Duodenal mucosa (tissue), 2 donors: ENCODE results near the gene ZNF273.
A peak's percentile ranks its signal among the peaks of the same experiment; 100 is the strongest.

Experiments
- H3K27ac ChIP-seq: one replicate; pipeline ENCODE4 v1.7.0; 2013; ENCODE audit warnings: low read depth, low read length
- H3K27me3 ChIP-seq, 2 donors: one replicate each; pipeline ENCODE4 v1.7.0; 2013; ENCODE audit warnings: low read length in 2 of 2, control low read depth in 1 of 2; ENCODE audit not compliant: insufficient read depth in 2 of 2, control insufficient read depth in 1 of 2
- H3K36me3 ChIP-seq, 2 donors: one replicate each; pipeline ENCODE4 v1.7.0; 2013; ENCODE audit warnings: low read length in 2 of 2, control low read depth in 1 of 2; ENCODE audit not compliant: insufficient read depth in 2 of 2, control insufficient read depth in 1 of 2
- H3K4me1 ChIP-seq, 2 donors: one replicate each; pipeline ENCODE4 v1.7.0; 2013; ENCODE audit warnings: low read length in 2 of 2, control low read depth in 1 of 2; ENCODE audit not compliant: insufficient read depth in 2 of 2, control insufficient read depth in 1 of 2
- H3K4me3 ChIP-seq, 2 donors: one replicate each; pipeline ENCODE4 v1.7.0; 2013; ENCODE audit warnings: low read length in 2 of 2, low read depth in 1 of 2
- H3K9ac ChIP-seq, 2 donors: one replicate each; pipeline ENCODE4 v1.7.0; 2013; ENCODE audit warnings: low read length in 2 of 2, low read depth in 1 of 2
- H3K9me3 ChIP-seq, 2 donors: one replicate each; pipeline ENCODE4 v1.7.0; 2013; ENCODE audit warnings: low read length in 2 of 2, control low read depth in 1 of 2; ENCODE audit not compliant: control insufficient read depth in 1 of 2

ZNF273 gene

DNA sequence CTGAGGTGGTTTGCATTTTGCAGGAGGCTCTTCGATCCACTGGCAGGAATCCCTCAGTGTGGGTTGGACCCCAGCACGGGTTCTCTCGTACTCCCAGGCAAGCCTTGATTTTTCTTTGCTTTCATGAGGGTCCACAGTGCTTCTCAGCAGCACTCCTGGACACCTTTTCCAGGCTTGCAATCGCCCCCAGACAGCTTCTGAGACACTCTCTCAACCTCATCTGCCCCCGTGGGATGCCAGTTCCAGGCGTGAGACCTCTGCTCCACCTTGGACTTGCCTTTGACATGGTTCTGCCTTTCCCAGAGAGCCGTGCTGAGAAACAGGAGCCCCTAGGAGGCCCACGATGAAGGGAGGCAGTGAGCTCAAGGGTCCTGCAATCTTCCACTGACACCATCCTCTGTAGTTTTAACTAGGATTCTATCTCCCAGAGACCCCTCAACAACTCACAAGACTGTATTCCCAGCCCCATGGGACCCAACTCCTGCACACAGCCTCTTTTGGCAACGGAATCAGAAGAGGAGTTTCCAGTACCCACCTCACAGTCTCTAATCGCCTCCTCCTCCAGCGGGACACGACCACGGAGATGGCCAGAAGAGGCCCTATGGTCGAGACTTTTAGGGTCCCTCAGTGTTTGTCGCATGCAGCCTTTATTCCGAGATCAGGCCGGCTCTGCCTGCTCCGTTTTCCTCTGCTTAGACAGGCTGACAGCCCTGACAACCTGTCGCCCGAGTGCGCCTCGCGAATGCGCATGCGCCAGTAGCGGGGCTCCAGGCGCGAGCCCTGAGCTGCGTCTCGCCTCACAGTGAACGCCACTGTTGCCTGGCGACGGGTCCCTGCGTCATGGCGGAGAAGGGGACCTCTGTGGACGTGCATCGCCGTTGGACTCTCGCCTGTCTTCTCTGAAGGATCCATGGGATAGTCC is 26.0 kb upstream of the ZNF273 start:
- peaks cover 0 to 26% of the 10 kb centered on the region in 2 donors for H3K9me3 ChIP-seq
- peak overlapping the region in 1 of 2 donors; percentile 10 for H3K4me3 ChIP-seq
- H3K9ac ChIP-seq: no peak overlapping the region
- no peaks in the 10 kb centered on the region for H3K27me3 ChIP-seq
- H3K27ac ChIP-seq: no peak overlapping the region
- no peaks in the 10 kb centered on the region for H3K36me3 ChIP-seq
- no peaks in the 10 kb centered on the region for H3K4me1 ChIP-seq

DNA sequence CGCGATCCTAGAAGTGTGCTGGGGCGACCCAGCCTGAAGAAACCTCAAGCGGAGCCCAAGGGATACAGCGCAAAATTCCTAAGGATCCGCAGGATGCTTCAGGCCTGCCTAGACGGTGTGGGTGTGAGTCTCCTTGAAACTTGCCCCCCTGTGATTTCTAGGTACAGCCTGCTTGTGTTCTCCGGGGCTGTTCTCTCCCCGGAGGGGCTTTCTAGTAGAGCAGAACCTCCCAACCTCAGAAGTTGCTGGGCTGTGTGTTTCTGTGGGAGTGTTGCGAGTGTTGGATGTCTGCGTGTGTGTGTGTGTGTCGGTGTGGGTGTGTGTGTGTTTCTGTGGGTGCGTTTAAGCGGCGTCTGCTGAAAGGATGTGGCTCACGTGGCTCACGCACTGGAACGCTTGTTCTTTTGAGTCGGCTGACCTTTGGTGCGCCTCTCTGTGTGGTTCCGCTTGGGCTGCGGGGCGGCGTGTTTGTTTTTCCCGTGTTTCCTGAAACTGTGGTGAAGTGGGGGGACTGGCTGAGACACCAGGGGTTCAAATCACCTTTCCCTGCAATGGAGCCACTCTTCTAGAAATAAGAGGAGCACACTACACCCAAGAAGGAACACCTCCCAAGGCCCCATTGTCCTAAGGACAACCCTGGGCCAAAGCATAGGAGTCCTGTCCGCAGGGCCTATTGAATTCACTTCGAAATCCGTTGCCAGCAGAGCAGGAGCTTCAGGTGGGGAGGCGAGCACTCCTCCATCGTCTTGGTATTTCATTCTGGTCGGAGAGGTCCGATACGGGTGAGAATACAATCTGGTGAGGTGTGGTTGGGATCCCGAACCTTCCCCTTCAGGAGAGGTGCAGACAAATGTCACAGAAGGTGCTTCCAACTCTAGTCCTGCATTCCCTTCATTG is 25.1 kb upstream of the ZNF273 start:
- Histone ChIP-seq H3K9ac (no peak overlapping the region), H3K4me1 (no peaks in the 10 kb centered on the region), H3K4me3 (peak overlapping the region in 1 of 2 donors; percentile 10), H3K27ac (no peak overlapping the region), H3K36me3 (no peaks in the 10 kb centered on the region), H3K9me3 (peaks cover 0 to 26% of the 10 kb centered on the region in 2 donors), H3K27me3 (no peaks in the 10 kb centered on the region)

DNA sequence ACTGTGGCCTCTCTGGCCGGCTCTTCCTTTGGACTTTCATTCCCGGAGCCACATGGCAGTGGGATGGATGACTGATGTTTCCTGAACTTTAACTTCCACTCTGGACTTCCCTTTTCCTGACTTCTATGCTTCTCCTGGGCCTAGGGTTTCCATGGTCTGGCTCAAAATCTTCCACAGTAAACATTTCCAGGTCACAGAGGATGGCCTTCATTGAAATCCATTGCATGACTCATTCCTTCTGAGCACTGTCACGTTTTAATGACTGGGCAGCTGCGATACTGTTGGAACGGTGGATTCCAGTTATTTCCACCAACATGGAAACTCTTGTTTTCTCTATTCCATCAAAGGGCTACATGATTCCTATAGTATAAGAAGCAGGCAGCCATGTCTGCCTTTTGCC is 24.4 kb upstream of the ZNF273 start:
- Histone ChIP-seq H3K4me3 (no peak overlapping the region), H3K9ac (no peak overlapping the region), H3K27ac (no peak overlapping the region), H3K27me3 (peaks cover 0 to 5% of the 10 kb centered on the region in 2 donors), H3K4me1 (no peaks in the 10 kb centered on the region), H3K36me3 (no peaks in the 10 kb centered on the region), H3K9me3 (peaks cover 0 to 26% of the 10 kb centered on the region in 2 donors)

DNA sequence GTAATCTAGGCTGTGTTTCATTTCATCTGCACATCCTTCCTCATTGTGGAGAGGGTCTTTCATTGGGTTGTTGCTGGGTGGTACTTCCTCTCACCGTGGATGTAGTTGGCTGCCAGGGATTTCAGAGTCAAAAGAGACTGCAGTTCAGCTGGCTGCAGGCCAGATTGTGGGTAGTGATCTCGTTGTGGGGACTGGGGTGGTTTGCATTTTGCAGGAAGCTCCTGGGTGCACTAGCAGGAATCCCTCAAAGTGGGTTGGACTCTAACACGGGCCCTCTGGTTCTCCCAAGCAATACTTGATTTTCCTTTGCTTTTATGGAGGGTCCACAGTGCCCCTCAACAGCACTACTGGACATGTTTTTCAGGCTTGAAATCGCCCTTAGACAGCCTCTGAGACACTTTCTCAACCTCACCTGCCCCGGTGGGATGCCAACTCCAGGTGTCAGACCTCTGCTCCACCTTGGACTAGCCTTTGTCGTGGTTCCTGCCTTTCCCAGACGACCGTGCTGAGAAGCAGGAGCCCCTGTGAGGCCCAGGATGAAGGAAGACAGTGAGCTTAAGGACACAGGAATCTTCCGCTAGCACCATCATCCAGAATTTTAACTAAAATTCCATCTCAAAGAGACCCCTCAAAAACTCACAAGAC is 23.9 kb upstream of the ZNF273 start:
- H3K27ac ChIP-seq: no peak overlapping the region
- peaks cover 0 to 26% of the 10 kb centered on the region in 2 donors for H3K9me3 ChIP-seq
- H3K4me1 ChIP-seq: no peaks in the 10 kb centered on the region
- H3K27me3 ChIP-seq: peaks cover 0 to 8% of the 10 kb centered on the region in 2 donors
- H3K4me3 ChIP-seq: no peak overlapping the region
- H3K36me3 ChIP-seq: no peaks in the 10 kb centered on the region
- H3K9ac ChIP-seq: no peak overlapping the region

DNA sequence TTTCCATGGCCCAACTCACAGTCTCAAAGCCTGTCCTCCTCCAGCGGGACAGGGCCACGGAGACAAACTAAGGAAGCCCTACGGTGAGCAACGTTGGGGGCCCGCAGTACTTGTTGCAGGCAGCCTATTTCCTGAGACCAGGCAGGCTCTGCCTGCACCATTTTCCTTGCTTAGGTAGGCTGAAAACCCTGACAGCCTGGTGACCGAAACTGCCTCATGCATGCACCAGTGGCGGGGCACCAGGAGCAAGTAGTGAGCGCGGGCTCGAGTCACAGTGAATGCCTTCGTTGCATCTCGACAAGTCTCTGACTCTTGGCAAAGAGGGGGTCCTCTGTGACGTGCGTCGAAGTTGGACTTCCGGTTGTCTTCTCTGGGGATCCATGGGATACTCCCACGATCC is 23.3 kb upstream of the ZNF273 start:
- H3K27me3 ChIP-seq: peaks cover 0 to 8% of the 10 kb centered on the region in 2 donors
- no peaks in the 10 kb centered on the region for H3K36me3 ChIP-seq
- H3K9ac ChIP-seq: no peak overlapping the region
- peaks cover 0 to 24% of the 10 kb centered on the region in 2 donors for H3K9me3 ChIP-seq
- H3K4me3 ChIP-seq: no peak overlapping the region
- no peaks in the 10 kb centered on the region for H3K4me1 ChIP-seq
- no peak overlapping the region for H3K27ac ChIP-seq

DNA sequence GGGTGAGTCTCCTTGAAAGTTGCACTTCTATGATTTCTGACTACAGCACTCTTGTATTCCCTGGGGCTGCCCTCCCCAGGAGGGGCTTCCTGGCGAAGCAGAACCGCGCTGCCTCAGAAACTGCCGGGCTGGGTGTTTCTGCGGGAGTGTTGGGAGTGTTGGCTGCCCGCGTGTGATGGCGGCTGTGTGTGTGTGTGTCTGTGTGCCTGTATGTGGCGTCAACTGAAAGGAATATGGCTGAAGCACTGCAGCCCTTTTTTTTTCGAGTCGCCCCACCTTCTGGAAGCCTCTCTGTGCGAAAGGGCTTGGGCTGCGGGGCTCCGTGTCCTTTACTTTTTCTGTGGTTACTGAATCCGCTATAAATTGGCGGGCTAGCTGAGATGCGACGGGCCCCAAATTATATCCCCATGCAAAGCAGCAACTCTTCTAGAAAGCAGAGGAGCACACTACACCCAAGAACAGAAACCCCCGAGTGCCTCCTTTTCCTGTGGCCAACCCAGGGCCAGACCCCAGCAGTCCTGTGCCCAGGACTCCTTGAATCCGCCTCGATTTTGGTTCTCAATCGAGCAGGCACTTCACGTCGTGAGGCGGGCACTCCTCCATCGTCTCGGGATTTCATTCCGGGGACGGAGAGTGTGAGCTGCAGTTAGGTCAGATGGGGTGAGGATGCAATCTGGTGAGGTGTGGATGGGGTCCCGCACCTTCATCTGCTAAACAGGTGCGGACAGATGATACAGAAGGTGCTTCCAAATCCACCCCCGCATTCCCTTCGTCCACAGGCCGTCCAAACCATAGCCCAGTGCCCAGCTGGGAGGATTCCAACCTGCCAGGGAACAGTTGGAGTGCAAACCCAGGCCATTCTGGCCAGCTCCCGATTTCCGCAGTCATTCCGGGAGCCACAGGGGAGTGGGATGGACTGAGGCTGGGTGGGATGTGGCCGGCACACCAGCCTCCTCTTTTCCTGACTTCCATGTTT is 22.5 kb upstream of the ZNF273 start:
- Histone ChIP-seq H3K9me3 (peaks cover 0 to 22% of the 10 kb centered on the region in 2 donors), H3K4me3 (no peak overlapping the region), H3K9ac (no peak overlapping the region), H3K36me3 (no peaks in the 10 kb centered on the region), H3K27me3 (peaks cover 0 to 8% of the 10 kb centered on the region in 2 donors), H3K4me1 (no peaks in the 10 kb centered on the region), H3K27ac (no peak overlapping the region)

DNA sequence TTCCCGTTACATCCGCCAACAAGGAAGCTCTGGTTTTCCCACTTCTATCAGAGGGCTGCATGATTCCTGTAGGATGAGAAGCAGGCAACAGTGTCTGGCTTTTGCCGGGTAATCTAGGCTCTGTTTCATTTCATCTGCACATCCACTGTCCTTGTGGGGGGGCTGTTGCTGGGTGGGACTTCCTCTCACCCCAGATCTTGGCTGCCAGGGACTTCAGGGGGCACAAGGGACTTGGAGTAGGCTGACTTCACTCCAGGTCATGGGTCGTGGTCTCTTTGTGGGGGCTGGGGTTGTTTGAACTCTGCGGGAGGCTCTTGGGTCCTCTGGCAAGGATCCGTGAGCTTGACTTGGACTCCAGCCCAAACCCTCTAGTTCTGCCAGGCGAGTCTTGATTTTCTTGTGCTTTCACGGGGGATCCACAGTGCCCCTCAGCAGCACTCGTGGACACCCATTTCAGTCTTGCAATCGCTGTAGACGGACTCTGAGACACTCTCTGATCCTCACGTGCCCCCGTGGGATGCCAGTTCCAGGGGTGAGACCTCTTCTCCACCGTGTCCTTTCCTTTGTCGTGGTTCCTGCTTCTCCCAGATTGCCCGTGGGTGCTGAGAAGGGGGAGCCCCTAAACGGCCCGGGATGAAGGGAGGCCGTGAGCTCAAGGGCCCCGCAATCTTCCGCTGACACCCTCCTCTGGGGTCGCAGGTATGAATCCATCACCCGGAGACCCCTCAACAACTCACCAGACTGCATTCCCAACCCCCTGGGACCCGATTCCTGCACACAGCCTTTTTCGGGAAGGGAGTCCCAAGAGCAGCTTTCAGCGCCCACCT is 21.4 kb upstream of the ZNF273 start:
- Histone ChIP-seq H3K4me3 (no peak overlapping the region), H3K9ac (no peak overlapping the region), H3K27ac (no peak overlapping the region), H3K4me1 (no peaks in the 10 kb centered on the region), H3K9me3 (peaks cover 0 to 22% of the 10 kb centered on the region in 2 donors), H3K27me3 (peaks cover 0 to 8% of the 10 kb centered on the region in 2 donors), H3K36me3 (no peaks in the 10 kb centered on the region)

DNA sequence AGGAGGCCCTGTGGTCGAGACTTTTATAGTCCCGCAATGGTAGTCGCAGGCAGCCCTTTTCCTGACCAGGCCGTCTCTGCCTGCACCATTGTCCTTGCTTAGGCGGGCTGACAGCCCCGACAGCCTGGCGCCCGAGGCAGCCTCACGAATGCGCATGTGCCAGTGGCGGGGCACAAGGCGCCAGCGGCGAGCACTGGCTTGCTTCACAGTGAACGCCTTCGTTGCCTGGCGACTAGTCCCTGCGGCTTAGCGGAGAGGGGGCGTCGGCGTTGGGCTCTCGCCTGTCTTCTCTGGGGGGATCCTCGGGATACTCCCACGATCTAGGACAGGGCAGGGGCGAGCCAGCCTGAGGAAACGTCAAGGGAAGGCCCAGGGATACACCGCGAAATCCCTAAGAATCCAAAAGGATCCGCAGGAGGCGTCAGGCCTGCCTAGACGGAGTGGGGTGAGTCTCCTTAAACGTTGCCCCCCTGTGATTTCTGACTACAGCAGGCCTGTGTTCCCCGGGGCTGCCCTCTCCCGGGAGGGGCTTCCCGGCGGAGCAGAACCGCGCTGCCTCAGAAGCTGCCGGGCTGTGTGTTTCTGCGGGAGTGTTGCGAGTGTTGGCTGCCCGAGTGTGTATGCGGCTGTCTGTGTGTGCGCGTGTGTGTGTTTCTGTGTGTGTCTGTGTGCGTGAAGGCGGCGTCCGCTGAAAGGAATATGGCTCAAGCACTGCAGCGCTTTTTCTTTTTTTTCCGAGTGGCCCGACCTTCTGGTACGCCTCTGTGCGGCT is 20.5 kb upstream of the ZNF273 start:
- Histone ChIP-seq H3K4me1 (no peaks in the 10 kb centered on the region), H3K27ac (no peak overlapping the region), H3K9me3 (peaks cover 0 to 18% of the 10 kb centered on the region in 2 donors), H3K27me3 (peaks cover 0 to 8% of the 10 kb centered on the region in 2 donors), H3K9ac (no peak overlapping the region), H3K36me3 (no peaks in the 10 kb centered on the region), H3K4me3 (peak overlapping the region; percentile 17 to 50)
